Thoracic aorta (tissue), 2 donors: ENCODE results near the gene PAX2. TPM values are rescaled to one million over a fixed set of nuclear protein-coding genes. Genes with fewer than 3 reads are reported as not detected.

ENCODE experiments used
- ATAC-seq: fragments of 150-250 bp; one replicate; pipeline ENCODE4 v1.8.0; 2017; ENCODE audit warnings: low read depth; ENCODE audit not compliant: insufficient number of reproducible peaks, low FRiP score
- DNase-seq: peaks from one replicate; pipeline ENCODE4 v3.0.0-alpha.2; 2020; ENCODE audit warnings: low spot score
- H3K27ac ChIP-seq, 2 donors: fragments of 200-600 bp; sonication (generic); 1 replicate in 1 of 2; 2 replicates in 1 of 2; pipeline ENCODE4 v1.5.1; 2016; ENCODE audit warnings: mild to moderate bottlenecking in 2 of 2, moderate library complexity in 2 of 2
- H3K27me3 ChIP-seq: fragments of 200-600 bp; sonication (generic); replicated peaks from 2 replicates; pipeline ENCODE4 v1.6.0; 2016; ENCODE audit warnings: mild to moderate bottlenecking; ENCODE audit not compliant: insufficient read depth
- H3K36me3 ChIP-seq: fragments of 200-600 bp; sonication (generic); one replicate; pipeline ENCODE4 v1.5.1; 2016
- H3K4me1 ChIP-seq, 2 donors: fragments of 200-600 bp; sonication (generic); 1 replicate in 1 of 2; 2 replicates in 1 of 2; pipeline versions ENCODE4 v1.5.1 to v1.6.0; 2016; ENCODE audit warnings: low read depth in 2 of 2, mild to moderate bottlenecking in 1 of 2; ENCODE audit not compliant: control insufficient read depth in 1 of 2
- H3K4me3 ChIP-seq: fragments of 200-600 bp; sonication (generic); 2 replicates; pipeline ENCODE4 v1.5.1; 2016; ENCODE audit warnings: mild to moderate bottlenecking
- H3K9me3 ChIP-seq: fragments of 200-600 bp; sonication (generic); 2 replicates; pipeline ENCODE4 v1.5.1; 2016
- total RNA-seq, 2 donors: library from RNA; depleted of rRNA; stranded (reverse); fragments of >200 nt; gene quantifications; one replicate each; pipeline versions ENCODE4 v1.1.0 to v1.2.3, GENCODE V29; 2016
- TF ChIP-seq, protein P1 (sequence below): fragments of 200-600 bp; sonication (generic); IDR thresholded peaks from one replicate; pipeline ENCODE4 v1.5.1; 2019; ENCODE audit warnings: antibody characterized with exemption

PAX2 gene
- total RNA-seq, 2 donors from 2014 or later, result not detected

DNA sequence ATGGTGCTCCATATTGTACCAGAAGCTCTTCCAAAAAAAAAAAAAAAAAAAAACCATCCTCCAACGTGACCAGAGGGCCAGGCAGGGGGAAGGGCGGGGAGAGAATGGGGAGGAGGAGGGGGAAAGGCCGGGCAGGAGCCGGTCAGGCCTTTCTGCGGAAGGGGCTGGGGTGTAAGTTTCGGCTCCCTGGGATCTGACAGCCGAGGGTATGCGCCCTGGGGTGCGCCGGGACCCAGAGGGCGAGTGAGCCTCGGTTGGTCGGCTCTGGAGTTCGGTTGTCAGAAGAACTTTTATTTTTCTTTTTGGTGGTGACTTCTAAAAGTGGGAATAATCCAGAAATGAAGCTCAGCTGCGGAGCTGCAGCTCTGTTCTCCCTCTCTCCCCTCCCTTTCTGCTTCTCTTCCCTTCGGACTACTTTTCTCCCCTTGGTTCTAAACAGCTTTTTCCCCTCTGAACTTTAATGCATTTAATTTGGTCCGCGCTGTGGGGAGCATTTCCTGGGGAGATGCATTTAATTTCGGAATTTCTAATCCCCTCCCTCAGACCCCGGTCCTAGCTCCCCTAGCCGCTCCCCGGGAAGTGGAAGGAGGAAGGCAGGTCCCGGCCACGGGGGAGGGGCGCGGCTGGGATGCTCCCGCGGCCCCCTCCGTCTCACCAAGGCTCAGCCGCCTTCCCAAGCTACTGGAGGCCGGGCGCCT is 3.9 kb upstream of the PAX2 start:
- Histone ChIP-seq H3K4me1 (peaks cover 30 to 78% of the 10 kb centered on the region in 2 donors), H3K27ac (peak overlapping the region in 1 of 2 donors; percentile 13), H3K9me3 (no peaks in the 10 kb centered on the region), H3K36me3 (no peaks in the 10 kb centered on the region), H3K4me3 (peak overlapping the region; percentile 11), H3K27me3 (peaks cover 62% of the 10 kb centered on the region)
- ATAC-seq (no peak), DNase-seq (no peak)
- TF ChIP-seq, protein P1, sequence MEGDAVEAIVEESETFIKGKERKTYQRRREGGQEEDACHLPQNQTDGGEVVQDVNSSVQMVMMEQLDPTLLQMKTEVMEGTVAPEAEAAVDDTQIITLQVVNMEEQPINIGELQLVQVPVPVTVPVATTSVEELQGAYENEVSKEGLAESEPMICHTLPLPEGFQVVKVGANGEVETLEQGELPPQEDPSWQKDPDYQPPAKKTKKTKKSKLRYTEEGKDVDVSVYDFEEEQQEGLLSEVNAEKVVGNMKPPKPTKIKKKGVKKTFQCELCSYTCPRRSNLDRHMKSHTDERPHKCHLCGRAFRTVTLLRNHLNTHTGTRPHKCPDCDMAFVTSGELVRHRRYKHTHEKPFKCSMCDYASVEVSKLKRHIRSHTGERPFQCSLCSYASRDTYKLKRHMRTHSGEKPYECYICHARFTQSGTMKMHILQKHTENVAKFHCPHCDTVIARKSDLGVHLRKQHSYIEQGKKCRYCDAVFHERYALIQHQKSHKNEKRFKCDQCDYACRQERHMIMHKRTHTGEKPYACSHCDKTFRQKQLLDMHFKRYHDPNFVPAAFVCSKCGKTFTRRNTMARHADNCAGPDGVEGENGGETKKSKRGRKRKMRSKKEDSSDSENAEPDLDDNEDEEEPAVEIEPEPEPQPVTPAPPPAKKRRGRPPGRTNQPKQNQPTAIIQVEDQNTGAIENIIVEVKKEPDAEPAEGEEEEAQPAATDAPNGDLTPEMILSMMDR, result no peak

DNA sequence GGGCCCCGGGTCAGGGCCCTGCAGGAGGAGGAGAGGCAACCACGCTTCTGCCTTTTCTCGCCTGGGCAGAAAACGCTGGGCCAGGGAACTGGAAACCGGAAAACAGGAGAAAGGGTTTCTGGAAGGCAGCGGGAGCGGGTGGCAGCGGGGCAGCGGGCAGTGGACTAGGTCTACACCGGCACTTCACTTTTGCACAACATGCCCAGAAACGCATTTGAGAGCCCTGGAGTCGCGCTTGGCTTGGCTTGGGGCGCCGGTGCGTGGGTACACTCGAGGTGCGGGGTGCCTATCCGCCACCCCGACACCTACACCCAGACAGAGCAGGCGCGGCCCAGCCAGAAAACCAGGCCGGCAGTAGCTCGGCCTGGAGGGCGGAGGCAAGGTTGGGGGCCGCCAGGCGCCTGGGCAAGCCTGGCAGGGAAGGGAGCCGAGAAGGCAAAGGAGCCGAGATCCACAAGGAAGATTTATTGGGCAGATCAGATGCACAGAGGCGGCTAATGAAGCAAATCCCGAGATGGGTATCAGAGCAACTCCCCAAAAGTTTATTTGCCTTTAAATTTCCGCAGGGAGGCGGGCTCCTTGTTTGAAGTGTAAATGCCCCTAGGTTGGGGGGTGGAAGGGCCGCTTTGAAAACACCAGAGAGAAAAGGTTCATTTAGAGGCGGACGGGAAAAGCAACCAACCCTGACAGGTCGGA is 3.2 kb upstream of the PAX2 start:
- Histone ChIP-seq H3K4me1 (peaks cover 30 to 75% of the 10 kb centered on the region in 2 donors), H3K27me3 (peaks cover 56% of the 10 kb centered on the region), H3K9me3 (no peaks in the 10 kb centered on the region), H3K4me3 (peak overlapping the region; percentile 11), H3K36me3 (no peaks in the 10 kb centered on the region), H3K27ac (peak overlapping the region in 1 of 2 donors; percentile 13)
- ATAC-seq (no peak), DNase-seq (no peak)
- TF ChIP-seq, protein P1, result no peak

DNA sequence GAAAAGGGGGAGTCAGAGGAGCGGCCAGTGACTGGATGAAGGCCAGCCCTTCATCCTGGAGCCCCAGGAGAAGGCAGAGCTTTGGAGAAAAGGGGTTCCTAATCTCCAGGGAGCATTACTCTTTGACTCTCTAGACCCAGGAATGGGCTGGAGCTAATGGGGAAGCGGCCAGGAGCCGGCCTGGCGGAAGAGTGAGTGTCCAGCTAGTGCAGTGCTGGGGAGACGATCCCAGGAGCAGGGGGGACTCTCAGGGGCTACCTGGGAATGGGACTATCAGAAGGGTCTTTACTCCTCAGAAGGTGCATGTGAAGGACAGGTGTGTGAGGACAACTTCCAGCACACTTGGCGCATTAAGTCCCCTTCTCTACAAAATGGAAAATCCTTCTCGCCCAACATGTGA is 2.4 kb upstream of the PAX2 start:
- no peak overlapping the region for H3K4me3 ChIP-seq
- DNase-seq, result no peak
- H3K36me3 ChIP-seq, result no peaks in the 10 kb centered on the region
- peaks cover 54% of the 10 kb centered on the region for H3K27me3 ChIP-seq
- H3K9me3 ChIP-seq, result no peaks in the 10 kb centered on the region
- ATAC-seq, result no peak
- peaks cover 29 to 73% of the 10 kb centered on the region in 2 donors for H3K4me1 ChIP-seq
- TF ChIP-seq, protein P1, result no peak
- no peak overlapping the region for H3K27ac ChIP-seq

DNA sequence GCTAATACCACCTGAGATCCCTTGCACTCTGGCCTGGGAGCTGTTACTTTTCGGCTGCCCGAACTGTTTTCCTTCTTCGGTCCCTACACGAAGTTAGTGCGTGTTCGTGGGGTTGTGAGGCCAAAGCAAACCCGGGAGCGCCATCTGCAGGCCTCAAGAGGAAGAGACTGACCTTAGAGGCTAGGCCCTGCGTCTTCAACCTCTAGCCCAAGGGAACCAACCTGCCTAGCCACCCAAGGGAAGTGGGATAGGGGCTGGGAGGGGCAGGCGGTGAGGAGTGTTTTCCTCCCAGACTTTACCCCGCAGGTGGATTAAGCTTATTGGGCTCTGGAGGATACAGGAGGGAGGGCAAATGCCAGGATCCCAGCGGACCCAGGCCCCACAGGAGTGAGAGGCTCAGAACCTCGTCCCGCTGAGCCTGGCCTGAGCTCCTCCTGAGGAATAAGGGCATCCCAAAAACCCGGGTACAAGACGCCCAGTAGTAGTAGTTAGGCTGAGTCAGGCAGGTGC is 1.7 kb upstream of the PAX2 start:
- ATAC-seq (no peak), DNase-seq (no peak)
- no peaks in the 10 kb centered on the region for H3K36me3 ChIP-seq
- H3K4me3 ChIP-seq, result no peak overlapping the region
- TF ChIP-seq, protein P1, result no peak
- H3K27ac ChIP-seq, result no peak overlapping the region
- peaks cover 55% of the 10 kb centered on the region for H3K27me3 ChIP-seq
- peaks cover 36 to 74% of the 10 kb centered on the region in 2 donors for H3K4me1 ChIP-seq
- H3K9me3 ChIP-seq, result no peaks in the 10 kb centered on the region

DNA sequence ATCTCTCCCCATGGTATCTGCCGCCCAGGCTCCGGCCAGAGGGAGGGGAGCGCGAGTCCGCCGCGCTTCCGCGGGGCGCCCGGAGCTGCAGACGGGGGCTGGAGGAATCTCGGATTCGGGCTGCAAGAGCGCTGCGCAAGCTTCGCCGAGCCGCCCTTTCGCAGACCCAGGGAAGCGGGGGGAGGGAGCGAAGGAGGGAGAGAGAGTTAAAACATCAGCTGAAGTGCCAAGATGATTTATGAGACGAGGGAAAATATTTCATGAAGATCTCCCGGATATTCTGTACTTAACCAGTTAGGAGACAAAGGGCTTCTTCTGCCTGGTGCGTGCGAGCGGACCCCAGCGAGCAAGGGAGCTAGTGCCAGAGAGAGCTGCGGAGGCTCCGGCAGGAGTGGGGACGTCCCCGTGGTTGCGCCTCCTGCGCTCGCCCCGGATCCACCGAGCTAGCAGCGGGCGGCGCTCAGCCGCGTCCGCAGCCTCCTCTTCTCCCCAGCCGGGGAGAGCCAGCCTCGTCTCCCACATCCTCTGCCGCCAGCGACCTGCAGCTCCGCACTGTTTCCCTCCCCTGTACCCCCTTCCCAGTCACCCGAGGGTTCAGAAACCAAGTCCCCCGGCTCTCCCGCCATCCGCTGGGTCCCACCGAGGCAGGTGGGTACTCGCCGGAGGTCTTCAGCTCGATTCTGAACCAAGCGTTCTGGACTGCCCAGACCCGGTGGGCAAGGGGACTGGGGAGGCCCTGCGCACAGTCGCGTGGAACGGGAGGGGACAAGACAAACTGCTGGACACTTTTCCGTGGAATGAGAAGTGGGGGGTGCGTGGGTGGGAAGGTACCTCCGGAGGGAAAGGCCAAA is 1.0 kb upstream of the PAX2 start:
- ATAC-seq (no peak), DNase-seq (no peak)
- TF ChIP-seq, protein P1, result no peak
- no peaks in the 10 kb centered on the region for H3K36me3 ChIP-seq
- peaks cover 50% of the 10 kb centered on the region for H3K27me3 ChIP-seq
- H3K27ac ChIP-seq, result no peak overlapping the region
- peaks cover 40 to 74% of the 10 kb centered on the region in 2 donors for H3K4me1 ChIP-seq
- H3K9me3 ChIP-seq, result no peaks in the 10 kb centered on the region
- H3K4me3 ChIP-seq, result peak overlapping the region; percentile 64
